Mesendoderm (in vitro differentiated cells): ENCODE data around the gene MPZL2.
A peak's percentile ranks its signal among the peaks of the same experiment; 100 is the strongest.

Experiments used
- DNase-seq: peaks from one replicate; pipeline ENCODE4 v3.0.0; 2013
- H2AK5ac ChIP-seq: 2 replicates; pipeline ENCODE4 v1.6.1; 2013; ENCODE audit warnings: low read length, inconsistent platforms
- H2BK120ac ChIP-seq: 2 replicates; pipeline ENCODE4 v1.6.1; 2013; ENCODE audit warnings: low read depth, mild to moderate bottlenecking, low read length, moderate library complexity, mixed read lengths
- H2BK15ac ChIP-seq: replicated peaks from 2 replicates; pipeline ENCODE4 v1.6.1; 2013; ENCODE audit warnings: low read depth, mild to moderate bottlenecking, moderate library complexity
- H2BK5ac ChIP-seq: 2 replicates; pipeline ENCODE4 v1.6.1; 2013; ENCODE audit warnings: low read length, inconsistent platforms
- H3K18ac ChIP-seq: 2 replicates; pipeline ENCODE4 v1.6.1; 2013; ENCODE audit warnings: mild to moderate bottlenecking, low read length, mixed read lengths
- H3K23ac ChIP-seq: one replicate; pipeline ENCODE4 v1.6.1; 2013; ENCODE audit warnings: low read length
- H3K27ac ChIP-seq: 2 replicates; pipeline ENCODE4 v1.5.1; 2013; ENCODE audit warnings: low read depth, mild to moderate bottlenecking, inconsistent platforms, low read length, moderate library complexity
- H3K27me3 ChIP-seq: 2 replicates; pipeline ENCODE4 v1.6.1; 2013; ENCODE audit warnings: low read length, control low read depth, mild to moderate bottlenecking, inconsistent platforms; ENCODE audit not compliant: insufficient read depth, poor library complexity
- H3K36me3 ChIP-seq: 2 replicates; pipeline ENCODE4 v1.6.1; 2013; ENCODE audit warnings: low read length, inconsistent platforms; ENCODE audit not compliant: control insufficient read depth, insufficient read depth
- H3K4ac ChIP-seq: one replicate; pipeline ENCODE4 v1.6.1; 2013; ENCODE audit warnings: low read depth, mild to moderate bottlenecking, low read length, moderate library complexity
- H3K4me1 ChIP-seq: 2 replicates; pipeline ENCODE4 v1.6.1; 2013; ENCODE audit warnings: low read depth, low read length, inconsistent platforms; ENCODE audit not compliant: control insufficient read depth
- H3K4me2 ChIP-seq: 2 replicates; pipeline ENCODE4 v1.6.1; 2013; ENCODE audit warnings: low read length
- H3K4me3 ChIP-seq: 2 replicates; pipeline ENCODE4 v1.5.1; 2013; ENCODE audit warnings: mild to moderate bottlenecking, low read length
- H3K56ac ChIP-seq: one replicate; pipeline ENCODE4 v1.6.1; 2013; ENCODE audit warnings: low read length
- H3K79me1 ChIP-seq: 2 replicates; pipeline ENCODE4 v1.6.1; 2013; ENCODE audit warnings: low read length, inconsistent platforms
- H3K79me2 ChIP-seq: 2 replicates; pipeline ENCODE4 v1.6.1; 2013; ENCODE audit warnings: mild to moderate bottlenecking, low read length; ENCODE audit not compliant: control insufficient read depth, insufficient read depth
- H3K9ac ChIP-seq: 2 replicates; pipeline ENCODE4 v1.6.1; 2013; ENCODE audit warnings: low read length, inconsistent platforms
- H4K5ac ChIP-seq: one replicate; pipeline ENCODE4 v1.6.1; 2013; ENCODE audit warnings: low read length
- H4K8ac ChIP-seq: one replicate; pipeline ENCODE4 v1.6.1; 2013; ENCODE audit warnings: low read depth, mild to moderate bottlenecking, control low read depth, low read length, moderate library complexity
- WGBS: extraction: QIAGEN DNeasy Blood & Tissue Kit; methylation state at CpG from one replicate; pipeline ENCODE4 v1.1.7; 2013; ENCODE audit warnings: low lambda C conversion rate, missing lambda C conversion rate; ENCODE audit not compliant: insufficient coverage; ENCODE audit errors: extremely low coverage; 5-methylcytosine and 5-hydroxymethylcytosine counted together

MPZL2 gene

GRCh38 chr11:118290923-118291322 lies 26.8 kb upstream of the MPZL2 start:
- Histone ChIP-seq H3K4ac (no peak overlapping the region), H3K56ac (no peak overlapping the region), H3K79me2 (no peaks in the 10 kb centered on the region), H3K4me1 (no peaks in the 10 kb centered on the region), H4K8ac (no peak overlapping the region), H3K79me1 (no peaks in the 10 kb centered on the region), H3K27ac (no peak overlapping the region), H3K23ac (no peak overlapping the region), H3K27me3 (no peaks in the 10 kb centered on the region), H2BK120ac (no peak overlapping the region), H3K4me3 (no peak overlapping the region), H3K9ac (no peak overlapping the region), H2BK15ac (no peak overlapping the region), H2AK5ac (no peak overlapping the region), H4K5ac (no peak overlapping the region), H3K4me2 (no peak overlapping the region), H2BK5ac (no peak overlapping the region), H3K18ac (no peak overlapping the region), H3K36me3 (no peaks in the 10 kb centered on the region)
- DNase-seq: peak; percentile 59
- WGBS: no CpG with 5 or more reads among the region's 9 CpGs

- no peak overlapping the region for H4K5ac ChIP-seq
- no peak overlapping the region for H3K9ac ChIP-seq
Observed at GRCh38 chr11:118289401-118289800, 25.3 kb upstream of the MPZL2 start.

GRCh38 chr11:118287006-118287405 lies 22.9 kb upstream of the MPZL2 start:
- Histone ChIP-seq H3K4me3 (no peak overlapping the region), H2BK5ac (no peak overlapping the region), H3K36me3 (no peaks in the 10 kb centered on the region), H3K23ac (no peak overlapping the region), H3K79me1 (no peaks in the 10 kb centered on the region), H3K4me1 (no peaks in the 10 kb centered on the region), H3K56ac (no peak overlapping the region), H2BK15ac (no peak overlapping the region), H4K5ac (no peak overlapping the region), H2BK120ac (no peak overlapping the region), H3K9ac (no peak overlapping the region), H2AK5ac (no peak overlapping the region), H4K8ac (no peak overlapping the region), H3K18ac (no peak overlapping the region), H3K4ac (no peak overlapping the region), H3K79me2 (no peaks in the 10 kb centered on the region), H3K4me2 (no peak overlapping the region), H3K27ac (no peak overlapping the region), H3K27me3 (no peaks in the 10 kb centered on the region)
- DNase-seq: no peak
- no CpG with 5 or more reads among the region's 1 CpG for WGBS

More at GRCh38 chr11:118289401-118289800, 25.3 kb upstream of the MPZL2 start:
- H3K18ac ChIP-seq: no peak overlapping the region
- H3K56ac ChIP-seq: no peak overlapping the region
- no peaks in the 10 kb centered on the region for H3K27me3 ChIP-seq
- H3K79me2 ChIP-seq: no peaks in the 10 kb centered on the region
- no peak overlapping the region for H3K23ac ChIP-seq
- no peak overlapping the region for H3K4me3 ChIP-seq
- H3K27ac ChIP-seq: no peak overlapping the region
- H3K79me1 ChIP-seq: no peaks in the 10 kb centered on the region
- H2BK15ac ChIP-seq: no peak overlapping the region
- DNase-seq: no peak
- no peak overlapping the region for H2BK120ac ChIP-seq
- H3K4me1 ChIP-seq: no peaks in the 10 kb centered on the region
- H2BK5ac ChIP-seq: no peak overlapping the region
- H3K4ac ChIP-seq: no peak overlapping the region
- H2AK5ac ChIP-seq: no peak overlapping the region
- H3K36me3 ChIP-seq: no peaks in the 10 kb centered on the region
- H3K4me2 ChIP-seq: no peak overlapping the region
- no peak overlapping the region for H4K8ac ChIP-seq

- Histone ChIP-seq H3K23ac (no peak overlapping the region), H3K79me2 (no peaks in the 10 kb centered on the region), H4K5ac (no peak overlapping the region), H3K9ac (no peak overlapping the region), H3K36me3 (no peaks in the 10 kb centered on the region), H3K79me1 (no peaks in the 10 kb centered on the region), H3K56ac (no peak overlapping the region), H2AK5ac (no peak overlapping the region), H2BK5ac (no peak overlapping the region), H3K27ac (no peak overlapping the region), H3K4ac (no peak overlapping the region), H3K4me1 (no peaks in the 10 kb centered on the region), H3K27me3 (no peaks in the 10 kb centered on the region), H2BK120ac (no peak overlapping the region), H3K18ac (no peak overlapping the region), H3K4me3 (no peak overlapping the region), H3K4me2 (no peak overlapping the region), H4K8ac (no peak overlapping the region), H2BK15ac (no peak overlapping the region)
- WGBS: no CpG with 5 or more reads among the region's 2 CpGs
- DNase-seq: no peak
Observed at GRCh38 chr11:118286545-118286944, 22.4 kb upstream of the MPZL2 start.

- DNase-seq: no peak
- H2BK5ac ChIP-seq: no peak overlapping the region
- H2BK15ac ChIP-seq: no peak overlapping the region
- no peaks in the 10 kb centered on the region for H3K79me2 ChIP-seq
- H3K23ac ChIP-seq: no peak overlapping the region
- H4K5ac ChIP-seq: no peak overlapping the region
- no peak overlapping the region for H2AK5ac ChIP-seq
- no CpG with 5 or more reads among the region's 4 CpGs for WGBS
- no peak overlapping the region for H2BK120ac ChIP-seq
- H3K79me1 ChIP-seq: no peaks in the 10 kb centered on the region
- no peak overlapping the region for H3K56ac ChIP-seq
- no peak overlapping the region for H3K4me2 ChIP-seq
- no peak overlapping the region for H3K4me3 ChIP-seq
- H4K8ac ChIP-seq: no peak overlapping the region
- no peak overlapping the region for H3K18ac ChIP-seq
- no peaks in the 10 kb centered on the region for H3K27me3 ChIP-seq
- H3K4ac ChIP-seq: no peak overlapping the region
- H3K9ac ChIP-seq: no peak overlapping the region
- no peak overlapping the region for H3K27ac ChIP-seq
- H3K4me1 ChIP-seq: no peaks in the 10 kb centered on the region
- H3K36me3 ChIP-seq: no peaks in the 10 kb centered on the region
Observed at GRCh38 chr11:118283756-118284350, 19.8 kb upstream of the MPZL2 start.

- no peak overlapping the region for H3K4me3 ChIP-seq
- WGBS: no CpG with 5 or more reads among the region's 5 CpGs
- no peaks in the 10 kb centered on the region for H3K4me1 ChIP-seq
- H3K9ac ChIP-seq: no peak overlapping the region
- H3K4ac ChIP-seq: no peak overlapping the region
- no peak overlapping the region for H4K5ac ChIP-seq
- no peak overlapping the region for H3K23ac ChIP-seq
- no peak overlapping the region for H3K56ac ChIP-seq
- H2AK5ac ChIP-seq: no peak overlapping the region
- no peak overlapping the region for H3K27ac ChIP-seq
- H2BK5ac ChIP-seq: no peak overlapping the region
- no peaks in the 10 kb centered on the region for H3K79me2 ChIP-seq
- no peak overlapping the region for H3K4me2 ChIP-seq
- H3K36me3 ChIP-seq: no peaks in the 10 kb centered on the region
- no peak for DNase-seq
- H3K18ac ChIP-seq: no peak overlapping the region
- H2BK15ac ChIP-seq: no peak overlapping the region
- no peaks in the 10 kb centered on the region for H3K27me3 ChIP-seq
- H3K79me1 ChIP-seq: no peaks in the 10 kb centered on the region
- H2BK120ac ChIP-seq: no peak overlapping the region
- no peak overlapping the region for H4K8ac ChIP-seq
Observed at GRCh38 chr11:118283037-118283636, 19.0 kb upstream of the MPZL2 start.
